ENCODE measurements around the gene DUSP22. TPM values are rescaled to one million over a fixed set of nuclear protein-coding genes. Genes with fewer than 3 reads are reported as not detected.

DUSP22 gene
- polyA plus RNA-seq, 2 of the 4 experiments (the other 2 are of a cell fraction) = 6.2 to 11.3 TPM

DNA sequence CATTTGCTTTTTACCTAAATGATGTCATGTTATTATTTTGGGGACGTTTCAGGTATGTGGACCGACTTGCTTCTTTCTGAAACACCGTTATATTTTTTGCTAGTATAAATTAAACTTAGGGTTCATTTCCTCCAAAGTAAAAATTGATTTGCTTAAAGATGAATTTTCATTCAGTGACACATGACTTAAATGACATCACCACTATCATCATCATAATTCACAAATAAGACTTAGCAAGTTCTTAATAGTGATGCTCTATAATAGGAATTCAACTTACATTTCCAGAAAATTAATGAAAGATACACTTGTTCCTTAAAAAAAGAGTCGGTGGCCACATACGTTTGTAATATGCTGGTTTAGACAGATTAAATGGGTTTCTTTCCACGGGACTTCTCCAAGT lies 108.5 kb downstream of the DUSP22 start:
- Histone ChIP-seq H3K27ac (no peak overlapping the region), H3K4me3 (no peak overlapping the region), H3K4me2 (no peak overlapping the region), H3K9me3 (0 out of 3 replicates have a peak, but pooled peaks cover 8% of the 10 kb centered on the region), H3K4me1 (no peaks in the 10 kb centered on the region)
- FAIRE-seq (no peak), DNase-seq (ENCODE audit: low read depth in 1 of 2, low spot score in 1 of 2) (no peak), ATAC-seq (no peak)
- CTCF ChIA-PET = interaction anchor here (0.6 to 2.4 kb wide), 2 partner anchors 212 to 797 kb away, joined by 3 to 5 read pairs; no protein-coding TSS in a partner anchor
- 69% methylated on average over 6 of the region's 6 CpGs for WGBS (ENCODE audit: missing lambda C conversion rate)
- POLR2A ChIA-PET = no interaction called here
- TF ChIP-seq JUN (IDR thresholded peaks at IDR 0.05) (no peak), TFCP2L1 (CRISPR knock-in tag; IDR thresholded peaks at IDR 0.05) (no peak), MAZ (IDR thresholded peaks at IDR 0.05; ENCODE audit: borderline replicate concordance, low read depth, low read length) (no peak), HEYL (CRISPR knock-in tag; IDR thresholded peaks at IDR 0.05) (no peak), GATA3 (IDR thresholded peaks at IDR 0.05; ENCODE audit: borderline replicate concordance) (no peak), BHLHE40 (IDR thresholded peaks at IDR 0.05; ENCODE audit: low read depth, low read length) (no peak), ZSCAN20 (CRISPR knock-in tag; IDR thresholded peaks at IDR 0.05) (no peak), CHD2 (IDR thresholded peaks at IDR 0.05; ENCODE audit: low read length, partially characterized antibody) (no peak), FOXS1 (CRISPR knock-in tag; IDR thresholded peaks at IDR 0.05) (no peak), PHF8 (IDR thresholded peaks at IDR 0.05; ENCODE audit: borderline replicate concordance, low read depth) (no peak), EP300 (IDR thresholded peaks at IDR 0.05) (no peak), FOSB (CRISPR knock-in tag; IDR thresholded peaks at IDR 0.05) (no peak), TP53 (CRISPR knock-in tag; IDR thresholded peaks at IDR 0.05) (no peak), HOXB13 (CRISPR knock-in tag; IDR thresholded peaks at IDR 0.05; ENCODE audit: low read depth) (no peak), CBX2 (IDR thresholded peaks at IDR 0.05; ENCODE audit: borderline replicate concordance, low read depth) (no peak), POLR2AphosphoS2 (conservative IDR thresholded peaks at IDR 0.05; ENCODE audit: low read length) (no peak), CHD4 (IDR thresholded peaks at IDR 0.05; ENCODE audit: borderline replicate concordance) (no peak)
- TF ChIP-seq, protein P1, sequence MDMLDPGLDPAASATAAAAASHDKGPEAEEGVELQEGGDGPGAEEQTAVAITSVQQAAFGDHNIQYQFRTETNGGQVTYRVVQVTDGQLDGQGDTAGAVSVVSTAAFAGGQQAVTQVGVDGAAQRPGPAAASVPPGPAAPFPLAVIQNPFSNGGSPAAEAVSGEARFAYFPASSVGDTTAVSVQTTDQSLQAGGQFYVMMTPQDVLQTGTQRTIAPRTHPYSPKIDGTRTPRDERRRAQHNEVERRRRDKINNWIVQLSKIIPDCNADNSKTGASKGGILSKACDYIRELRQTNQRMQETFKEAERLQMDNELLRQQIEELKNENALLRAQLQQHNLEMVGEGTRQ (IDR thresholded peaks at IDR 0.05) = no peak

Other genes starting within 250 kb of the DUSP22 start
- gene IRF4, start 99.3 kb downstream of the DUSP22 start, polyA plus RNA-seq (2011; rRNA removed) = 0.03 and 0.07 TPM in 2 replicates
- 0.03 TPM in 2 of 3 replicates, not detected in the other for gene IRF4, start 99.3 kb downstream of the DUSP22 start, polyA plus RNA-seq (2017; fragmentation: RNase III; extraction: RNeasy Plus Mini Kit Qiagen cat#74134 plus additional on column Dnase treatment)